GM23248 (cell line): Measurements from ENCODE around the gene ATP8A1. TPM values are rescaled to one million over a fixed set of nuclear protein-coding genes. Genes with fewer than 3 reads are reported as not detected.

ENCODE experiments used
- DNase-seq: peaks from one replicate; pipeline ENCODE4 v3.0.0-alpha.2; 2015
- H2AFZ ChIP-seq: fragments of 200-600 bp; sonication (generic); 2 replicates; pipeline ENCODE4 v1.6.1; 2016; ENCODE audit warnings: antibody characterized with exemption
- H3F3A ChIP-seq: fragments of 200-600 bp; sonication (generic); 2 replicates; pipeline ENCODE4 v1.6.1; 2016; ENCODE audit warnings: mild to moderate bottlenecking, antibody characterized with exemption, mixed run types; ENCODE audit not compliant: insufficient read depth
- H3K27ac ChIP-seq: fragments of 200-600 bp; sonication (generic); 2 replicates; pipeline ENCODE4 v1.5.1; 2016; ENCODE audit warnings: mild to moderate bottlenecking
- H3K27me3 ChIP-seq: fragments of 200-600 bp; sonication (generic); replicated peaks from 2 replicates; pipeline ENCODE4 v1.6.1; 2016; ENCODE audit warnings: mild to moderate bottlenecking; ENCODE audit not compliant: insufficient read depth
- H3K36me3 ChIP-seq: fragments of 200-600 bp; sonication (generic); 2 replicates; pipeline ENCODE4 v1.6.1; 2016; ENCODE audit warnings: low read depth, mild to moderate bottlenecking
- H3K4me1 ChIP-seq: fragments of 200-600 bp; sonication (generic); 2 replicates; pipeline ENCODE4 v1.6.1; 2016; ENCODE audit warnings: mild to moderate bottlenecking; ENCODE audit not compliant: insufficient read depth
- H3K4me2 ChIP-seq: fragments of 200-600 bp; sonication (generic); one replicate; pipeline ENCODE4 v1.6.1; 2016; ENCODE audit warnings: mild to moderate bottlenecking; ENCODE audit not compliant: unreplicated experiment
- H3K4me3 ChIP-seq: fragments of 200-600 bp; sonication (generic); 2 replicates; pipeline ENCODE4 v1.5.1; 2016; ENCODE audit warnings: mild to moderate bottlenecking
- H3K79me2 ChIP-seq: fragments of 200-600 bp; sonication (generic); 2 replicates; pipeline ENCODE4 v1.6.1; 2016; ENCODE audit warnings: mild to moderate bottlenecking; ENCODE audit not compliant: insufficient read depth
- H3K9ac ChIP-seq: fragments of 200-600 bp; sonication (generic); 2 replicates; pipeline ENCODE4 v1.6.1; 2016; ENCODE audit warnings: mild to moderate bottlenecking
- H3K9me2 ChIP-seq: fragments of 200-600 bp; sonication (generic); 2 replicates; pipeline ENCODE4 v1.6.1; 2016; ENCODE audit warnings: mixed run types, mild to moderate bottlenecking, moderate library complexity; ENCODE audit not compliant: insufficient read depth
- H3K9me3 ChIP-seq: fragments of 200-600 bp; sonication (generic); one replicate; pipeline ENCODE4 v1.6.1; 2017; ENCODE audit warnings: low read depth
- H4K20me1 ChIP-seq: fragments of 200-600 bp; sonication (generic); 2 replicates; pipeline ENCODE4 v1.6.0; 2016; ENCODE audit not compliant: insufficient read depth
- EZH2 ChIP-seq: fragments of 200-600 bp; sonication (generic); IDR thresholded peaks from 2 replicates; pipeline ENCODE4 v1.6.1; 2018; ENCODE audit warnings: antibody characterized with exemption, mild to moderate bottlenecking; ENCODE audit not compliant: insufficient read depth, poor library complexity, severe bottlenecking
- EZH2phosphoT487 ChIP-seq: fragments of 200-600 bp; sonication (generic); IDR thresholded peaks from 2 replicates; pipeline ENCODE4 v1.6.1; 2018; ENCODE audit warnings: antibody characterized with exemption, moderate library complexity, mild to moderate bottlenecking, low read depth; ENCODE audit not compliant: insufficient read depth
- WGBS, 2 experiments: methylation state at CpG; one replicate each; pipeline ENCODE4 v1.1.6; 2015 to 2017; ENCODE audit warnings: low lambda C conversion rate in 2 of 2, low coverage in 1 of 2; ENCODE audit errors: missing lambda C conversion rate in 2 of 2; 5-methylcytosine and 5-hydroxymethylcytosine counted together
- in situ Hi-C: fragments of 300-500 bp; cut with MboI; formaldehyde crosslinking; loops from 2 replicates; pipeline ENCODE4 v1.15.0; 2020
- polyA plus RNA-seq: library from polyadenylated mRNA; unstranded; fragments of >200 nt; fragmentation: Nextera tagmentation; extraction: Ambion mirVana; gene quantifications from 2 replicates; pipeline ENCODE4 v1.2.1, GENCODE V29; 2016
- total RNA-seq: library from RNA; depleted of rRNA; stranded (reverse); fragments of >200 nt; shearing (Covaris generic); gene quantifications from 2 replicates; pipeline ENCODE4 v1.2.3, GENCODE V29; 2014

ATP8A1 gene
- total and polyA plus RNA-seq, 2 experiments from 2014 or later = 0.11 to 0.13 TPM

DNA sequence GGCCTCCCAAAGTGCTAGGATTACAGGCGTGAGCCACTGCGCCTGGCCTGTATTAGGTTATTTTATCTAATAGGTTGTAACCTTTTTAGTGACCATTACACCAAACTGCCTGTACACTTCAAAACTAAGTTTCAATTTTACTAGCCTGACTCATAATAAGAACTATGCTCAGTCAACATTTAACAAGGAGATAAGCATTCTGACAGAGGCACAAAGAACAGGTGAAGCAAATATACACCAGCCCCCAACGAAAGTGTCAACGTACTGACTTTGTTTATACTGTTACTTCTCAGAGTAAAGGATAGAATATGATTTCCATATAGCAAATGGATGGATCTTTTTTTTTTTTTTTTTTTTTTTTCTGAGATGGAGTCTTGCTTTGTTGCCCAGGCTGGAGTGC lies 196.9 kb downstream of the ATP8A1 start:
- WGBS, 2 experiments = 79 to 84% methylated on average over 4 of the region's 4 CpGs
- no peak overlapping the region for H3K4me2 ChIP-seq
- H3K27me3 ChIP-seq = no peaks in the 10 kb centered on the region
- H4K20me1 ChIP-seq = no peaks in the 10 kb centered on the region
- no peak overlapping the region for H3K4me3 ChIP-seq
- no peak for DNase-seq
- in situ Hi-C loops = no loop called here
- no peak overlapping the region for H2AFZ ChIP-seq
- no peaks in the 10 kb centered on the region for H3K36me3 ChIP-seq
- H3K9ac ChIP-seq = no peak overlapping the region
- no peaks in the 10 kb centered on the region for H3K4me1 ChIP-seq
- TF ChIP-seq EZH2phosphoT487 (no peak), EZH2 (no peak)
- no peaks in the 10 kb centered on the region for H3K9me2 ChIP-seq
- no peaks in the 10 kb centered on the region for H3K79me2 ChIP-seq
- H3K9me3 ChIP-seq = no peaks in the 10 kb centered on the region
- no peak overlapping the region for H3K27ac ChIP-seq
- H3F3A ChIP-seq = no peaks in the 10 kb centered on the region

DNA sequence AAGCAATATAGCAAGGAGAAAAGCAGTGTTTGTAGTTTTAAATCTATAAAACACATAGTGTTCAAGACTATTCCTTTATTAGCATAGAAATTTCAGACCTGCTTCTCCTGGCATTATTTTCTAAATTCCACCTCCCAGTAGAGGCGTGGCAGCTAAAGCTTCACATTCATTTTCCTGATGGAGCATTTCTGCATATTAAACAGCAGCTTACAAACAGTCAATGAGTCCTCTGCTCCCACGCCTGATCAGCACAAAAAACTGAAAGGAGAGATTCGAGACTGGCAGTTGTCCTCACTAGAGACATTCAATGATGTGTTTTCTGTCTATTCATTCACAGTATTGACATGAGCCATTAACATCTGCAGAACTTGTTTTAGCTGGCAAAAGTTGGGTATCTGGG lies 198.2 kb downstream of the ATP8A1 start:
- in situ Hi-C loops = no loop called here
- Histone ChIP-seq H3K9ac (no peak overlapping the region), H3K4me3 (no peak overlapping the region), H3K27ac (no peak overlapping the region), H3K9me3 (no peaks in the 10 kb centered on the region), H3K79me2 (no peaks in the 10 kb centered on the region), H4K20me1 (no peaks in the 10 kb centered on the region), H3K9me2 (no peaks in the 10 kb centered on the region), H3F3A (no peaks in the 10 kb centered on the region), H3K36me3 (no peaks in the 10 kb centered on the region), H3K4me1 (no peaks in the 10 kb centered on the region), H3K27me3 (no peaks in the 10 kb centered on the region), H3K4me2 (no peak overlapping the region), H2AFZ (no peak overlapping the region)
- TF ChIP-seq EZH2 (no peak), EZH2phosphoT487 (no peak)
- DNase-seq = no peak
- 15 to 17% methylated on average over 3 of the region's 3 CpGs for WGBS, 2 experiments

DNA sequence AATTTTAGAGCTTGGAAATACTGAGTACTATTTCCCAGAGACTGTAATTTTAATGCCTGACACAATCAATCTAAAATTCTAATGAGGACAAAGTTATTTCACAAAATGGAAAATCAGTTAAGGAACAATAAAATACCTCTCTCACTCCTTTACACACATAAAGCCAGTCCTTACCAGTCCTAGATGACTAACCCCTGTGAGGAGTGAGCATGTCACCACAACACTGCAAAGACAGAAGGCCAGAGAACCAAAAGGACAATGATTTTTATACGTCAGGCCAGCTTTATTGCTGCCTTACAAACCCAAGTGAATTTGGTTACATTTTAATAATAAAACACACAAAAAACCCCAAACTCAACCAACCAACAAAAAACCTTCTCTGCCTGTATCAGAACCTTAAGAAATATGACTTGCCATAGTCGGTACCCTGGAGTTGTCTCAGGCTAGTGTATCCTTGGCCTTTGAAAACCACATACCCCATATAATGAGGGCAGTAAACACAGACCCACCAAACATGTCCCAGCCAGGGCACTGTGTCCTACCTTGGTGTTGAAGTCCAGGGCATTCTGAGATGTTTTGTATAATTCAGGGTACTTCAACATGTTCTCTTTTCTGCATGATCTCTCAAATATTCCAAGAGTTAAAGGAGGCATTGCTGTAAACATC lies 202.0 kb downstream of the ATP8A1 start:
- Histone ChIP-seq H4K20me1 (no peaks in the 10 kb centered on the region), H3K4me1 (no peaks in the 10 kb centered on the region), H3K4me2 (no peak overlapping the region), H3F3A (no peaks in the 10 kb centered on the region), H2AFZ (no peak overlapping the region), H3K79me2 (no peaks in the 10 kb centered on the region), H3K27ac (no peak overlapping the region), H3K4me3 (no peak overlapping the region), H3K36me3 (no peaks in the 10 kb centered on the region), H3K9me3 (no peaks in the 10 kb centered on the region), H3K9ac (no peak overlapping the region), H3K27me3 (no peaks in the 10 kb centered on the region), H3K9me2 (no peaks in the 10 kb centered on the region)
- peak; percentile 7 for DNase-seq
- TF ChIP-seq EZH2phosphoT487 (no peak), EZH2 (no peak)
- 56 to 73% methylated on average over 2 of the region's 2 CpGs for WGBS, 2 experiments
- in situ Hi-C loops = no loop called here

DNA sequence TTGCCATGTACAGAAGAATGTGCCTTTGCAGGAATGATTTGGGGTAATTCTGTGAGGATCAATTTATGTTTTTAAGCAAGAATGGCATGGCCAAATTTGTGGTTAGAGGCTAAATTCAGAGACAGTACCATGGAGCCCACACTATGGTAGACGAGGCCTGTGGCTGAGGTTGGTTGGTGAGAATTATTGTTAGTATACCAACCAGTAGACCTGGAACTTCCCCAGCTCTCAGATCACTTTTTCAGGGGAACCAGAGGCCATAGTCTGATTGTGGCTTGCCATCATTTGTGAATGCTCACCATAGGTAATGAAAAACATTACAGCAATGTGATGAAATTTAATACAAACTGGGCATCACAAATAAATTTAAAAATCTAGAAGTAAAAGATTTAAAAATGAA lies 203.3 kb downstream of the ATP8A1 start:
- Histone ChIP-seq H3K36me3 (no peaks in the 10 kb centered on the region), H2AFZ (no peak overlapping the region), H3K4me3 (no peak overlapping the region), H3K4me2 (no peak overlapping the region), H3K27ac (no peak overlapping the region), H3K9me2 (no peaks in the 10 kb centered on the region), H3K9ac (no peak overlapping the region), H3F3A (no peaks in the 10 kb centered on the region), H3K79me2 (no peaks in the 10 kb centered on the region), H3K4me1 (no peaks in the 10 kb centered on the region), H3K27me3 (no peaks in the 10 kb centered on the region), H4K20me1 (no peaks in the 10 kb centered on the region), H3K9me3 (no peaks in the 10 kb centered on the region)
- TF ChIP-seq EZH2 = no peak
- no peak for TF ChIP-seq EZH2phosphoT487
- in situ Hi-C loops = no loop called here
- WGBS, 2 experiments = 46 to 54% methylated on average over 1 of the region's 1 CpG
- DNase-seq = no peak
